Right lobe of liver (tissue), 4 donors: ENCODE data around the gene STBD1.

Experiments used
- POLR2A ChIP-seq: fragments of 450-650 bp; IDR thresholded peaks from one replicate; pipeline ENCODE4 v1.6.1; 2017; ENCODE audit warnings: antibody characterized with exemption, mild to moderate bottlenecking
- TF ChIP-seq, protein P1 (sequence below), 4 donors: fragments of 200-600 bp in 3 of 4; fragments of 450-650 bp in 1 of 4; IDR thresholded peaks; one replicate each; pipeline versions ENCODE4 v1.5.1 to v1.8.0; 2016 to 2022; ENCODE audit warnings: antibody characterized with exemption in 4 of 4, mild to moderate bottlenecking in 2 of 4
- donor health status: DM: no; HTN: no; CAD: no.
- donor health status: DM: no; HTN: no; CAD: no.
- donor health status: DM: no; HTN: yes; CAD: no.

DNA sequence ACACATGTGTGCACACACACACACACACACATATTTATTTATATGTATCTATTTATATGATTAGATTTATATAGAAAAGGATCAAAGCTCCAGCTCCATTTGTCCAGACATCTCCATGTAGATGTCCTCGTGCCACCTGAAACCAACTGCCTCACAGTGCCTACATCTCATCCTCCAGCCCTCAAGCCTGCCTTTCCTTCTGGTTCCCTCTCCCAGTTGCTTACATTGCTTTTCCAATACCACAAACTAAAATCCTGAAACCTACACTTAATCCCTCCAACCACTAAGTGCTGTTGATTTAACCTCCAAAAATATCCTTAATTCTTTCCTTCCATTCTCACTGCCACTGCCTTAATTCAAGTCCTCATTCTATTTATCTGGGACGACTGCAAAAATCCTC, 51.4 kb downstream of the STBD1 start:
- no peak for TF ChIP-seq POLR2A
- TF ChIP-seq, protein P1, sequence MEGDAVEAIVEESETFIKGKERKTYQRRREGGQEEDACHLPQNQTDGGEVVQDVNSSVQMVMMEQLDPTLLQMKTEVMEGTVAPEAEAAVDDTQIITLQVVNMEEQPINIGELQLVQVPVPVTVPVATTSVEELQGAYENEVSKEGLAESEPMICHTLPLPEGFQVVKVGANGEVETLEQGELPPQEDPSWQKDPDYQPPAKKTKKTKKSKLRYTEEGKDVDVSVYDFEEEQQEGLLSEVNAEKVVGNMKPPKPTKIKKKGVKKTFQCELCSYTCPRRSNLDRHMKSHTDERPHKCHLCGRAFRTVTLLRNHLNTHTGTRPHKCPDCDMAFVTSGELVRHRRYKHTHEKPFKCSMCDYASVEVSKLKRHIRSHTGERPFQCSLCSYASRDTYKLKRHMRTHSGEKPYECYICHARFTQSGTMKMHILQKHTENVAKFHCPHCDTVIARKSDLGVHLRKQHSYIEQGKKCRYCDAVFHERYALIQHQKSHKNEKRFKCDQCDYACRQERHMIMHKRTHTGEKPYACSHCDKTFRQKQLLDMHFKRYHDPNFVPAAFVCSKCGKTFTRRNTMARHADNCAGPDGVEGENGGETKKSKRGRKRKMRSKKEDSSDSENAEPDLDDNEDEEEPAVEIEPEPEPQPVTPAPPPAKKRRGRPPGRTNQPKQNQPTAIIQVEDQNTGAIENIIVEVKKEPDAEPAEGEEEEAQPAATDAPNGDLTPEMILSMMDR (IDR thresholded peaks at IDR 0.05): no peak
